Embryonic facial prominence (tissue), 1 donor: ENCODE results near the gene CCDC158.
"Not testable (repeated sequence)": the region's sequence is repeated elsewhere in the genome, so short reads cannot be mapped to it uniquely, and the experiment has no call there.

ENCODE experiments used
- DNase-seq: peaks from one replicate; pipeline ENCODE4 v3.0.0-alpha.2; 2016; ENCODE audit errors: extremely low spot score

The CCDC158 gene

DNA sequence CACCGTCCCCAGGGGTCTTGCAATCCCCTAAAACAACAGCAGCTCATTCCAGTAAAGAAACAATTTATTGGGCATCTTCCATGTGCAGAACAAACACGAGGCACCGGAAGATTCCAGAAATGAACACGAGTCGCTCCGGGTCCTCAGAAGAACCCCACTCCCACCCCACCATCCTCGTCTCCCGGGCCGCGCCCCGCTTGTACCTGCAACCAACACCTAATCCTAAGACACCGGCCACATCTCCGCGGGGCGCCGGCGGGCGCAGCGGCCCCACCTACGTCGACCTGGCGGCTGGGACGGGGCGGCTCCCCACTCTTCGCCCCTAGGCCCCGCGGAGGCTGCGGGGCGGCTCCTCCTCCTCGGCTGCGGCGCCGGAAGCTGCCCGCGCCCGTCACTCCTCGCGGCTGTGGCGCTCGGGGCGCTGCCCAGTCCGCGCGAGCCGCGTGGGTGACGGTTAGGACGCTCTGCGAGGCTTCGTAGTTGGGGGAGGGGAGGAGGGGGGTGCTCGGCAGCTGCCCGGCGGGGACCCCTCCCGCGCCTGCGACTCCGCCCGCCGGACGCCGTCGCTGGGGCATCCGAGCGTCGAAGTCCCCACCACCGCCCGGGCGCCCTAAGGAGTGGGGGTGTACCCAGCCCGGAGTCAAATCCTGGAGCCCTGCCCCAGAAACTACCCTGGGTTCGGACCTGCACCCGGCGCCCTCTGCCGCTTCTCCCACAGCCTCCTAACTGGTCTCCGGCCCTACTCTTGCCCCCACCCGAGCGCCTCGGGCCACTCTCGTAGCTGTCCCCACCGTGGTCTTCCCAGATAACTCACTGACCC is at the start of gene CCDC158:
TSS of gene CCDC158 (minus strand) at position 380 of the 820 bp plus-strand sequence. CDS start 17,934 bp downstream, outside the sequence.
- no peak for DNase-seq

GRCh38 chr4:76470532-76470931 is 49.6 kb upstream of the CCDC158 start:
- no peak for DNase-seq

DNA sequence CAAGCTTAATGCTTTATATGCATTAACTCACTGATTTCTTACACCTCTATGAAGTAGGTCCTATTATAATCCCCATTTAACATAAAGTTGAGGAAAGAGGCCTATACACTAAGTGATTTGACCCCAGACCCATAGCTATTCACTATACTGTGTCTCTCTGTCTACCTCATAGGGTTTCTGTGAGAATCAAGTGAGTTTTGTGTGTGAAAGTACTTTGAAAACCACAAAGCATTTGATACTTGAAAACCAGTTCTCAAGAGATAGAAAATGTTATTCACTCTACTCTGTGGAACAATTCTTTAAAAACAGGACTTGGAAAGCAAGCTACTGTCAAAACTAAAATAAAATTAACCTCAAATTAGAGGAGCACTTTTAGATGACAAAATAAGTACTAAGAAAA is 49.1 kb upstream of the CCDC158 start:
- no peak for DNase-seq

GRCh38 chr4:76463568-76463967 is 42.6 kb upstream of the CCDC158 start:
- DNase-seq = no peak

DNA sequence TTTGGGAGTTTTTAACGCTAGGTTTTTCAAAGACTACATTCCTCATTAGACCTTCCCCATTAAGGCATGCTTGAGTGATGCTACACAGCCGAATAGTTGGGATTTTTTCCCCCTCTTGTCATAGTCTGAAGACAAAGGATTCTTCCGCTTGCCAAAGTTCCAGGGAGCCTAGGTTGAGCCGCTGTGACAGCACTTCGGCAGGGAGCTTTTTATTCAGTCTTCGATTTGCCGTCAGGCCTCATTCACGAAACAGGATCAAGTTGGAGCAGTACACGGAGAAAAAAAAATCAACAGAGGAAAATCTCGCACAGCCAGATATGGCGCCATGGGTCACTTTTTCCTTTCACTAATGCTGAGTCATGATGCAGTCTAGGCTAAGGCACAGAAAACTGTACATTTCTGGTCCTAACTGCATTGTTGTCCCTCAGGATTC is 38.4 kb upstream of the CCDC158 start:
- DNase-seq = peak; percentile 43

DNA sequence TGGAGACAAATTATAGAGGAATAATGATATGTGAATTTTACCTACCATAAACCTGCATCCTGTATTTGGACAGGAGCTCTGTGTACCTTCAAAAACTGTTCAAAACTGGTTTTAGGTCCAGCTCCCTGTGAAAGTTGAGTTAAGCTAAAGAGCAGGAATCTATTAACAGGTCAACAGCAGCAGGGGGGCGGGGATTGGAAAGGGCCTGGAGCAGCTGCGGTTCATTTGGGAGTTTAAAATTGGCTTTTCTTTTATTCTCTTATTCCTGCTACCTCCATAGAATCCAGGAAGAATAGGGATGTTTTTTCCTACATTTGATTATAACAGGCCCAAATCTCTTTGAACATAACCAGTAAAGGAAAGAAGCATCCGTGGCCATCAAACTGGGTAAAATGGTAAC is 37.9 kb upstream of the CCDC158 start:
- no peak for DNase-seq

- no peak for DNase-seq
Measured at GRCh38 chr4:76458297-76458696, 37.4 kb upstream of the CCDC158 start.

- DNase-seq = no peak
Measured at GRCh38 chr4:76457885-76458284, 36.9 kb upstream of the CCDC158 start.

GRCh38 chr4:76454073-76454472 is 33.1 kb upstream of the CCDC158 start:
- DNase-seq = not testable (repeated sequence)

DNA sequence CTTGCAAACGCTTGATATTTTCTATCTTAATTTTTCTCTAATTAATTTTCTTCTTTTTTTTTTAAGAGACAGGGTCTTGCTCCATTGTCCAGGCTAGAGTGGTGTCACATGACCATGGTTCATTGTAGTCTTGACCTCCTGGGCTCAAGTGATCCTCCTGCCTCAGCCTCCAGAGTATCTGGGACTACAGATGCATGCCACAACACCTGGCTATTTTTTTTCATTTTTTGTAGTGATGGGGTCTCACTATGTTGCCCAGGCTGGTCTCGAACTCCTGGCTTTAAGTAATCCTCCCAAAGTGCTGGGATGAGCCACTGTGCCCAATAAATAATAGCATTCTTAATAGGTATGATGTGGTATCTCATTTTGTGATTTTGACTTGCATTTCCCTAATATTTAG is 32.3 kb upstream of the CCDC158 start:
- DNase-seq = no peak

DNA sequence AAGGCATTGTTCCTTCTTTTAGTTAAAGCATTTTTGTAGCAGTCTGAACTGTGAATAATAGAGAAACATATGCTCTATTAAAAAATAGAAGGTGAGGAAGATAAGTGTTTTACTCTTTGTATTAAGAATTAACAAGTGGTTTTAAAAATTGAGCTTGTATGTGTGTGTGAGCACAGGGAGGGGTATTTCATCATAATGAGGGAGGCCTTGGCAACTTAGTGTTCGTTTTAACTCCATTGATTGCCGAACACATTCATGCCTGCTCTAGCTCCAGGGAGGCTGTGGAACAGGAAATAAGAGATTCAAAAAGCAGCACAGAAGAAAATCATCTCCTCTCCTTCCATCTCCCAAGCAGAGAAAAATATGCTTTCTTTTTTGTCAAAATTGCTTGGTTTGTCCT is 28.9 kb upstream of the CCDC158 start:
- no peak for DNase-seq

DNA sequence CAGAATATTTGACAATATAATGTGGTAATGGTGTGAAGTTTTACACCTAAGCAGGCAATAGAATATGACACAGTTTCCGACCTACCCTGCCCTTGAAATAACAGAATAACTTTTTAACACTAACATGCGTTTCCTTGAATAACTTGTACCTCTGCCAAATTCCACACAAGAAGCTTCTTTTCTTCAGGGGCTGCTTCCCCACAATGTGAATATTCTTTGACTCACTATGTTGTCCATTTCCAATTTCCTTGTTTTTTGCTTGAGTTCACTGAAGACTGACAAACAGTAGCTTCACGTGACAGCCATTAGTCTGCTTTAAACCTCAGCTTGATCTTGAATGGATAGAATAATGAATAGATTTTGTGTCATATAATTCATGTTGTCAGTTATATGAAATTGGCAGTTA is 28.4 kb upstream of the CCDC158 start:
- no peak for DNase-seq

- DNase-seq = no peak
Measured at GRCh38 chr4:76448211-76448610, 27.3 kb upstream of the CCDC158 start.

- DNase-seq = no peak
Measured at GRCh38 chr4:76447393-76447851, 26.5 kb upstream of the CCDC158 start.

GRCh38 chr4:76445911-76446310 is 25.0 kb upstream of the CCDC158 start:
- no peak for DNase-seq

GRCh38 chr4:76443376-76443775 is 22.4 kb upstream of the CCDC158 start:
- DNase-seq = no peak

- no peak for DNase-seq
Measured at GRCh38 chr4:76442807-76443206, 21.9 kb upstream of the CCDC158 start.

DNA sequence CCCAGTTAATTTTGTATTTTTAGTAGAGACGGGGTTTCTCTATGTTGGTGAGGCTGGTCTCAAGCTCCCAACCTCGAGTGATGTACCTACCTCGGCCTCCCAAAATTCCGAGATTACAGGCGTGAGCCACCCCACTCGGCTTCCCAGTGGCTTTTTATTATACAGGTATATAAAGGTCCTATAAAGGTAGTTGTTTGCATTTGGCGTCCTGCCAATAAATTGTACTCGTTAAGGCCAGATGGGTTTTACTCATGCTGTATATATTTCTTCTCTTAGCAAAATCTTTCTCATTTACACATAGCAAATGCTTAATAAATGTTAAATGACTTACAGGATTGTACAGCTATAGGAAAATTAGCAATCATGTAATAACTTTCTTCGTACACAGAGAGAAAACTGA is 20.9 kb upstream of the CCDC158 start:
- DNase-seq = no peak

GRCh38 chr4:76439491-76439890 is 18.6 kb upstream of the CCDC158 start:
- DNase-seq = no peak

DNA sequence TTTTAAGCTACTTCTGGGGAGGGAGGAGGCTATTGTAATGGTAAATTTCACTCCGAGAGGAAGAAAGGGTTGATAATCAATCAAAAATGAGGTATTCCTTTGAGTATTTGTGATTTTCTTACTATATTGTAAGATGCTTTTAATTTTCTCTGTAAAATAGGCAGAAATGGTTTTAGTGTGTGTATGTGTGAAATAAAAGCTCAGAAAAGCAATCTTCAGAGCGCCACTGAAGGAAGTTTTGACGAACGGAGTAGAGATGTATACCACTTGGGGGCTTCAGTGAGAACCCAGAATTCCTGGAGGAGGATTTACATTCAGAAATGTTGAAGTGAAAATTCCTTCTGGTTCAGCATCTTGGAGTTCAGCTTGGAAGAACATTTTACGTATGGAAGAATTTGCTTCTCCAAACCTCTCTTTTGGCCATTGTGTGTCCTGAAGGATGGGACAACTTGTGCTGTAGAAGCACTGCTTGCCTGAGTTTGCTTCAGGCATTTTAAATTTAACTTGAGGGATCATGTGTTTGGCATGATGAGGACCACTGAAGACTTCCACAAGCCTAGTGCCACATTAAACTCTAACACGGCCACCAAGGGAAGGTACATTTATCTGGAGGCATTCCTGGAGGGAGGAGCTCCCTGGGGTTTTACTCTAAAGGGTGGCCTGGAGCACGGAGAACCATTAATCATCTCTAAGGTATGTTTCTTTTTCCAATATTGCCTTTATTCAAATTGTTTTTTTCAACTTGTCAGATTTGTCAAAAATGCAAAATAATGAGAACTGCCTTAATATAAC is 14.8 kb upstream of the CCDC158 start:
- no peak for DNase-seq

GRCh38 chr4:76434901-76435527 is 14.1 kb upstream of the CCDC158 start, which contains the start of gene SHROOM3:
Gene SHROOM3, plus strand, starts transcription at chr4:76435229. Its CDS starts 824 bp downstream, at chr4:76436053.
- no peak for DNase-seq
